ENCODE results near the gene TRABD2B. TPM values are rescaled to one million over a fixed set of nuclear protein-coding genes. Genes with fewer than 3 reads are reported as not detected.

Gene TRABD2B
- total RNA-seq, 1 experiment from 2014 or later = 10.3 TPM

- TF ChIP-seq ZSCAN18 (CRISPR knock-in tag; IDR thresholded peaks at IDR 0.05) (no peak), GRHL2 (CRISPR knock-in tag; IDR thresholded peaks at IDR 0.05; ENCODE audit: insufficient replicate concordance, severe bottlenecking) (no peak), ERG (CRISPR knock-in tag; IDR thresholded peaks at IDR 0.05) (no peak), ZNF425 (CRISPR knock-in tag; conservative IDR thresholded peaks at IDR 0.05) (no peak)
Observed at GRCh38 chr1:47987601-47988000, 9.6 kb downstream of the TRABD2B start (continued).

- H3K27ac Mint-ChIP-seq = peak overlapping the region; percentile 74
- POLR2A ChIA-PET = no interaction called here
Observed at GRCh38 chr1:47986761-47987200, 10.4 kb downstream of the TRABD2B start.

More at GRCh38 chr1:47986761-47987200, 10.4 kb downstream of the TRABD2B start:
- CTCF ChIA-PET = interaction anchor here (0.6 to 2.3 kb wide), 8 partner anchors 11 to 1580 kb away, joined by 4 to 22 read pairs (median 4); partner anchors contain the start of gene TRABD2B
- Mint-ChIP-seq H3K27me3 (ENCODE audit: low read depth) (peaks cover 4% of the 10 kb centered on the region; the same call in 1 of the 2 replicates), H3K36me3 (peaks cover 35% of the 10 kb centered on the region), H3K4me3 (peak overlapping the region; percentile 15), H3K9me3 (no peaks in the 10 kb centered on the region), H3K4me1 (peaks cover 70% of the 10 kb centered on the region)
- ATAC-seq (no peak), DNase-seq (ENCODE audit: low spot score) (no peak)
- TF ChIP-seq PRDM15 (CRISPR knock-in tag; IDR thresholded peaks at IDR 0.05) (no peak), NR3C1 (CRISPR knock-in tag; conservative IDR thresholded peaks at IDR 0.05; ENCODE audit: low read depth) (no peak), JAZF1 (CRISPR knock-in tag; IDR thresholded peaks at IDR 0.05) (no peak), CTCF (IDR thresholded peaks at IDR 0.05) (no peak), HMGA2 (CRISPR knock-in tag; IDR thresholded peaks at IDR 0.05) (no peak), SMAD4 (CRISPR knock-in tag; IDR thresholded peaks at IDR 0.05) (no peak), ZMAT4 (CRISPR knock-in tag; IDR thresholded peaks at IDR 0.05) (no peak), MAX (CRISPR knock-in tag; IDR thresholded peaks at IDR 0.05) (no peak), FOXJ3 (CRISPR knock-in tag; IDR thresholded peaks at IDR 0.05; ENCODE audit: borderline replicate concordance) (no peak), ZBTB43 (CRISPR knock-in tag; IDR thresholded peaks at IDR 0.05) (no peak), GRHL2 (CRISPR knock-in tag; IDR thresholded peaks at IDR 0.05; ENCODE audit: insufficient replicate concordance, severe bottlenecking) (no peak), TCF7 (CRISPR knock-in tag; IDR thresholded peaks at IDR 0.05; ENCODE audit: low read depth) (no peak), MXD4 (CRISPR knock-in tag; IDR thresholded peaks at IDR 0.05; ENCODE audit: borderline replicate concordance) (no peak), FOXP4 (CRISPR knock-in tag; IDR thresholded peaks at IDR 0.05) (no peak), E2F1 (CRISPR knock-in tag; IDR thresholded peaks at IDR 0.05) (no peak), FOXP1 (CRISPR knock-in tag; IDR thresholded peaks at IDR 0.05; ENCODE audit: borderline replicate concordance) (no peak)

Data from WTC11 (cell line).